Spleen (tissue), 7 donors: ENCODE results near the gene RETREG1.

Source experiments
- CTCF ChIP-seq, 11 experiments: fragments of 200-600 bp in 7 of 11; fragments of 450-650 bp in 4 of 11; sonication (generic) in 4 of 11; IDR thresholded peaks in 8 of 11; conservative IDR thresholded peaks in 3 of 11; 1 replicate in 7 of 11; 2 replicates in 4 of 11; pipeline versions ENCODE4 v1.4.0 to v1.8.0; 2016 to 2021; ENCODE audit warnings: antibody characterized with exemption in 11 of 11, inconsistent platforms in 4 of 11, mild to moderate bottlenecking in 1 of 11
- POLR2A ChIP-seq, 3 donors: fragments of 450-650 bp; IDR thresholded peaks; one replicate each; pipeline ENCODE4 v1.5.1; 2017; ENCODE audit warnings: antibody characterized with exemption in 3 of 3, mild to moderate bottlenecking in 1 of 3
- POLR2AphosphoS5 ChIP-seq, 3 donors: sonication (generic); formaldehyde crosslinking; IDR thresholded peaks; one replicate each; pipeline ENCODE4 v1.5.1; 2017; ENCODE audit warnings: antibody characterized with exemption in 3 of 3
- donor health status: DM: no; HTN: no; CAD: no; lungs with moderate emphysema.
- donor health status: DM: no; HTN: no; CAD: no.
- donor health status: DM: no; HTN: no; CAD: no.

DNA sequence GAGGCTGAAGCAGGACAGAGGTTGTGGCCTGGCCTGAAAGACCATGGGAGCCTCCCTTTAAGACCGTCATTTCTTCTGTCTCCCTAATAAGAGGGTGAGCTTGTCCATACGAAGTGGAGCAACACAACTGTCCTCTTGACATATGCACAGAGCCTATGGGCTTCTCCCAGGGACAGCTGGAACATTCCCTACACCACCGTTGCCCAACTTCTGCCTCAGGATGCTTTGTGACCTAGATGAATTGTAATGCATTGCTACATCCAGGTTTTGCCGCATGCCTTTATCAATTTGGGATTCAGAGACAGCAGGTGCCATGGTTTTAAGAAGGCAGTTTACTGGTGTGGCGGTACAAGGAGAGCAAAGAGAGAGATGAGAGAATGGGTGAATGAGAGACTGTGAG lies 116.8 kb downstream of the RETREG1 start:
- TF ChIP-seq CTCF (IDR thresholded peaks at IDR 0.05 in 8 of 11, conservative IDR thresholded peaks at IDR 0.05 in 3 of 11) (no peak), POLR2A (IDR thresholded peaks at IDR 0.05) (no peak), POLR2AphosphoS5 (IDR thresholded peaks at IDR 0.05) (no peak)
